Measurements from ENCODE around the gene OVOL2. TPM values are rescaled to one million over a fixed set of nuclear protein-coding genes. Genes with fewer than 3 reads are reported as not detected.
"Not testable (repeated sequence)": the region's sequence is repeated elsewhere in the genome, so short reads cannot be mapped to it uniquely, and the experiment has no call there.

Gene OVOL2
- total and polyA plus RNA-seq, 4 experiments from 2014 or later, result not detected

DNA sequence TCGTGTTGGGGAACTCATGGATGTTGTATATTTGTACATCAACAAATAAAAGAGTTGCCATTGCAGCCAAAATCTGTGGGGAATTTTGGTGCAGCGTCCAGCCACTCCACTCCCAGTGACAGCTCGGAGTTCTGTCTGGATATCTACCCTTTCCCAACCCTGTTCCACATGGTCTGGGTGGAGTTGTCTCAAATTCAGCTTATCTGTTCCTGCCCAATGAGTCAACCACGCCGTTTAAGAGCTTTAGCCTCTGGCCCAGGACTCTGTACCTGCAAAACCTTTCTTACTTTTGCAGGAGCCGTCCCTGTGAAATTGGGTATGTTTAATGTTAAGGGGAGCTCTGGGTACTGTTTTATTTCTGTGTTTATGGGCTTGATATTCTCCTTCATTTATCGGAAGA lies 33.9 kb upstream of the OVOL2 start:
- Histone ChIP-seq H3K4me1 (ENCODE audit: insufficient read depth, low read length) (no peaks in the 10 kb centered on the region), H3K36me3 (ENCODE audit: insufficient read depth, low read length) (no peaks in the 10 kb centered on the region), H3K27ac (ENCODE audit: low read depth, low read length) (no peak overlapping the region), H3K9me3 (ENCODE audit: control insufficient read depth in 1 of 2, low read length in 2 of 2) (no peaks in the 10 kb centered on the region), H3K27me3 (ENCODE audit: insufficient read depth, low read length) (no peaks in the 10 kb centered on the region), H3K4me3 (ENCODE audit: low read length in 2 of 2) (no peak overlapping the region)
- intact Hi-C loops (cut with micrococcal nuclease), result no loop called here
- Mint-ChIP-seq H3K4me3 (no peak overlapping the region), H3K36me3 (no peaks in the 10 kb centered on the region), H3K27ac (no peak overlapping the region), H3K9me3 (peaks cover 0 to 2% (median 0%) of the 10 kb centered on the region in 8 donors), H3K4me1 (no peaks in the 10 kb centered on the region), H3K27me3 (peaks cover 4 to 13% of the 10 kb centered on the region in 2 donors)
- no peak for DNase-seq
- ChIA-PET POLR2A (ENCODE audit: partially characterized antibody) (no interaction called here), CTCF (ENCODE audit: partially characterized antibody) (no interaction called here)

GRCh38 chr20:18090477-18090876 lies 32.8 kb upstream of the OVOL2 start:
- Histone ChIP-seq H3K27ac (ENCODE audit: low read depth, low read length) (no peak overlapping the region), H3K36me3 (ENCODE audit: insufficient read depth, low read length) (no peaks in the 10 kb centered on the region), H3K4me1 (ENCODE audit: insufficient read depth, low read length) (no peaks in the 10 kb centered on the region), H3K9me3 (ENCODE audit: control insufficient read depth in 1 of 2, low read length in 2 of 2) (no peaks in the 10 kb centered on the region), H3K4me3 (ENCODE audit: low read length in 2 of 2) (no peak overlapping the region), H3K27me3 (ENCODE audit: insufficient read depth, low read length) (no peaks in the 10 kb centered on the region)
- no peaks in the 10 kb centered on the region for H3K36me3 Mint-ChIP-seq
- H3K4me1 Mint-ChIP-seq, result no peaks in the 10 kb centered on the region
- H3K27me3 Mint-ChIP-seq, result peaks cover 4 to 13% of the 10 kb centered on the region in 2 donors
- no peak for DNase-seq
- H3K27ac Mint-ChIP-seq, result no peak overlapping the region
- ChIA-PET CTCF (ENCODE audit: partially characterized antibody) (no interaction called here), POLR2A (ENCODE audit: partially characterized antibody) (no interaction called here)
- H3K9me3 Mint-ChIP-seq, result no peaks in the 10 kb centered on the region
- intact Hi-C loops (cut with micrococcal nuclease), result no loop called here
- no peak overlapping the region for H3K4me3 Mint-ChIP-seq

DNA sequence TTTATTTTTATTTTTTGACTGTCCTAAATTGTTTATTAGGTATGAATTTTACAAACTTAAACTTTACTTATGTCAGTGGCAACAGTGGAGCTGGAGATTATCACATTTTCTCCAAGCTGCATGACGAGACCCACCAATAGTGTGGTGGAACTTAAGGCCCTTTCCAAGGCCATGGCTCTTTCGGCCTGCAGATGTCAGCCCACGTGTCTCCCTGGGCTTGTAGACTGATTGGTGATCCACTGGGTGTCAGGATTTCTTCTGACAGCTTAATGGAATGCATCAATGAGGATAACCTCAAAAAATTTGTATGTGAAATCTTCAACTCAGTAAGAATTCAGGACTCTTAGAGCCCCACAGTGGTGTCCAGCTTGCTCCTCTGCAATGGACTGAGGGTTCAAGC lies 32.3 kb upstream of the OVOL2 start:
- H3K9me3 ChIP-seq (ENCODE audit: control insufficient read depth in 1 of 2, low read length in 2 of 2), result no peaks in the 10 kb centered on the region
- no peak overlapping the region for H3K27ac ChIP-seq (ENCODE audit: low read depth, low read length)
- Mint-ChIP-seq H3K9me3 (no peaks in the 10 kb centered on the region), H3K27ac (no peak overlapping the region), H3K36me3 (no peaks in the 10 kb centered on the region), H3K27me3 (peaks cover 4 to 13% of the 10 kb centered on the region in 2 donors), H3K4me3 (no peak overlapping the region), H3K4me1 (no peaks in the 10 kb centered on the region)
- H3K27me3 ChIP-seq (ENCODE audit: insufficient read depth, low read length), result no peaks in the 10 kb centered on the region
- intact Hi-C loops (cut with micrococcal nuclease), result no loop called here
- DNase-seq, result no peak
- POLR2A ChIA-PET (ENCODE audit: partially characterized antibody), result no interaction called here
- H3K36me3 ChIP-seq (ENCODE audit: insufficient read depth, low read length), result no peaks in the 10 kb centered on the region
- CTCF ChIA-PET (ENCODE audit: partially characterized antibody), result no interaction called here
- H3K4me1 ChIP-seq (ENCODE audit: insufficient read depth, low read length), result no peaks in the 10 kb centered on the region
- no peak overlapping the region for H3K4me3 ChIP-seq (ENCODE audit: low read length in 2 of 2)

- H3K36me3 ChIP-seq (ENCODE audit: insufficient read depth, low read length); H3K36me3 Mint-ChIP-seq; H3K27me3 ChIP-seq (ENCODE audit: insufficient read depth, low read length); H3K27ac ChIP-seq (ENCODE audit: low read depth, low read length); H3K4me1 Mint-ChIP-seq; H3K9me3 Mint-ChIP-seq; CTCF ChIA-PET (ENCODE audit: partially characterized antibody); POLR2A ChIA-PET (ENCODE audit: partially characterized antibody); intact Hi-C loops (cut with micrococcal nuclease); H3K9me3 ChIP-seq (ENCODE audit: control insufficient read depth in 1 of 2, low read length in 2 of 2); H3K4me3 Mint-ChIP-seq; DNase-seq; H3K4me3 ChIP-seq (ENCODE audit: low read length in 2 of 2); H3K27me3 Mint-ChIP-seq; H3K4me1 ChIP-seq (ENCODE audit: insufficient read depth, low read length); H3K27ac Mint-ChIP-seq: not testable (repeated sequence)
These were observed 31.1 kb upstream of the OVOL2 start for GRCh38 chr20:18088841-18089240.

DNA sequence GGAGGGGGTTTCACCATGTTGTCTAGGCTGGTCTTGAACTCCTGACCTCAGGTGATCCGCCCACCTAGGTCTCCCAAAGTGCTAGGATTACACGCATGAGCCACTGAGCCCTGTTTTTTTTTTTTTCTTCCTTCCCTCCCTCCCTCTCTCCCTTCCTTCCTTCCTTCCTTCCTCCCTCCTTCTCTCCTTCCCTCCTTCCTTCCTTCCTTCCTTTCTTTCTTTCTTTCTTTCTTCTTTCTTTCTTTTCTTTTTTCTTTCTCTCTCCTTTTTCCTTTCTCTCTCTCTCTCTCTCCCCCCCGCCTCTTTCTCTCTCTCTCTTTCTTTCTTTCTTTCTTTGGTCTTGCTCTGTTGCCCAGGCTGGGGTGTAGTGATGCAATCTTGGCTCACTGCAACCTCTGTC lies 30.6 kb upstream of the OVOL2 start:
- H3K4me3 Mint-ChIP-seq; H3K27me3 Mint-ChIP-seq; H3K4me3 ChIP-seq (ENCODE audit: low read length in 2 of 2); H3K36me3 ChIP-seq (ENCODE audit: insufficient read depth, low read length); H3K27me3 ChIP-seq (ENCODE audit: insufficient read depth, low read length); H3K27ac Mint-ChIP-seq; intact Hi-C loops (cut with micrococcal nuclease); H3K4me1 Mint-ChIP-seq; DNase-seq; H3K9me3 Mint-ChIP-seq; POLR2A ChIA-PET (ENCODE audit: partially characterized antibody); H3K36me3 Mint-ChIP-seq; H3K9me3 ChIP-seq (ENCODE audit: control insufficient read depth in 1 of 2, low read length in 2 of 2); H3K27ac ChIP-seq (ENCODE audit: low read depth, low read length); H3K4me1 ChIP-seq (ENCODE audit: insufficient read depth, low read length): not testable (repeated sequence)
- CTCF ChIA-PET (ENCODE audit: partially characterized antibody), result interaction anchor here (0.7 kb wide), 1 partner anchor 300 kb away, joined by 4 read pairs; no protein-coding TSS in a partner anchor

- H3K27ac Mint-ChIP-seq, result no peak overlapping the region
- no peaks in the 10 kb centered on the region for H3K27me3 ChIP-seq (ENCODE audit: insufficient read depth, low read length)
- no peaks in the 10 kb centered on the region for H3K36me3 ChIP-seq (ENCODE audit: insufficient read depth, low read length)
- H3K9me3 ChIP-seq (ENCODE audit: control insufficient read depth in 1 of 2, low read length in 2 of 2), result no peaks in the 10 kb centered on the region
- intact Hi-C loops (cut with micrococcal nuclease), result no loop called here
- H3K36me3 Mint-ChIP-seq, result no peaks in the 10 kb centered on the region
- no peak for DNase-seq
- no peaks in the 10 kb centered on the region for H3K9me3 Mint-ChIP-seq
- no peak overlapping the region for H3K4me3 Mint-ChIP-seq
- no peak overlapping the region for H3K4me3 ChIP-seq (ENCODE audit: low read length in 2 of 2)
- H3K4me1 ChIP-seq (ENCODE audit: insufficient read depth, low read length), result no peaks in the 10 kb centered on the region
- ChIA-PET POLR2A (ENCODE audit: partially characterized antibody) (interaction anchor here (1.1 kb wide), 1 partner anchor 22 kb away, joined by 3 read pairs; no protein-coding TSS in a partner anchor), CTCF (ENCODE audit: partially characterized antibody) (no interaction called here)
- peaks cover 2 to 6% of the 10 kb centered on the region in 2 donors for H3K27me3 Mint-ChIP-seq
- H3K27ac ChIP-seq (ENCODE audit: low read depth, low read length), result no peak overlapping the region
- no peaks in the 10 kb centered on the region for H3K4me1 Mint-ChIP-seq
These were observed 29.3 kb upstream of the OVOL2 start for GRCh38 chr20:18087054-18087453.

GRCh38 chr20:18080836-18081235 lies 23.1 kb upstream of the OVOL2 start:
- CTCF ChIA-PET (ENCODE audit: partially characterized antibody); H3K4me1 ChIP-seq (ENCODE audit: insufficient read depth, low read length); H3K27ac ChIP-seq (ENCODE audit: low read depth, low read length); H3K9me3 Mint-ChIP-seq; H3K27me3 ChIP-seq (ENCODE audit: insufficient read depth, low read length); H3K4me3 ChIP-seq (ENCODE audit: low read length in 2 of 2); H3K36me3 Mint-ChIP-seq; intact Hi-C loops (cut with micrococcal nuclease); H3K9me3 ChIP-seq (ENCODE audit: control insufficient read depth in 1 of 2, low read length in 2 of 2); H3K27me3 Mint-ChIP-seq; DNase-seq; POLR2A ChIA-PET (ENCODE audit: partially characterized antibody); H3K27ac Mint-ChIP-seq; H3K4me1 Mint-ChIP-seq; H3K4me3 Mint-ChIP-seq; H3K36me3 ChIP-seq (ENCODE audit: insufficient read depth, low read length): not testable (repeated sequence)

- Histone ChIP-seq H3K27ac (ENCODE audit: low read depth, low read length) (no peak overlapping the region), H3K9me3 (ENCODE audit: control insufficient read depth in 1 of 2, low read length in 2 of 2) (no peaks in the 10 kb centered on the region), H3K36me3 (ENCODE audit: insufficient read depth, low read length) (no peaks in the 10 kb centered on the region), H3K27me3 (ENCODE audit: insufficient read depth, low read length) (no peaks in the 10 kb centered on the region), H3K4me3 (ENCODE audit: low read length in 2 of 2) (no peak overlapping the region), H3K4me1 (ENCODE audit: insufficient read depth, low read length) (no peaks in the 10 kb centered on the region)
- H3K4me1 Mint-ChIP-seq, result no peaks in the 10 kb centered on the region
- H3K9me3 Mint-ChIP-seq, result peaks cover 0 to 3% (median 0%) of the 10 kb centered on the region in 8 donors
- intact Hi-C loops (cut with micrococcal nuclease), result no loop called here
- H3K4me3 Mint-ChIP-seq, result no peak overlapping the region
- H3K27ac Mint-ChIP-seq, result no peak overlapping the region
- H3K36me3 Mint-ChIP-seq, result no peaks in the 10 kb centered on the region
- H3K27me3 Mint-ChIP-seq, result peaks cover 5 to 9% of the 10 kb centered on the region in 2 donors
- DNase-seq, result no peak
- ChIA-PET POLR2A (ENCODE audit: partially characterized antibody) (no interaction called here), CTCF (ENCODE audit: partially characterized antibody) (no interaction called here)
These were observed 22.1 kb upstream of the OVOL2 start for GRCh38 chr20:18079756-18080353.

All from CD4-positive, alpha-beta memory T cell (primary cell).